Measurements from ENCODE around the gene POLK. TPM values are rescaled to one million over a fixed set of nuclear protein-coding genes. Genes with fewer than 3 reads are reported as not detected.
"Not testable (repeated sequence)": the region's sequence is repeated elsewhere in the genome, so short reads cannot be mapped to it uniquely, and the experiment has no call there.

POLK gene
- total RNA-seq, 1 donor from 2014 or later = 20.6 TPM

- intact Hi-C loops (cut with DNase I) = no loop called here
- DNase-seq (no peak), ATAC-seq (ENCODE audit: poor library complexity) (no peak)
Measured at GRCh38 chr5:75534734-75535133, 23.0 kb downstream of the POLK start.

- DNase-seq (no peak), ATAC-seq (ENCODE audit: poor library complexity) (no peak)
- intact Hi-C loops (cut with DNase I) = no loop called here
Measured at GRCh38 chr5:75536147-75536546, 24.5 kb downstream of the POLK start.

DNA sequence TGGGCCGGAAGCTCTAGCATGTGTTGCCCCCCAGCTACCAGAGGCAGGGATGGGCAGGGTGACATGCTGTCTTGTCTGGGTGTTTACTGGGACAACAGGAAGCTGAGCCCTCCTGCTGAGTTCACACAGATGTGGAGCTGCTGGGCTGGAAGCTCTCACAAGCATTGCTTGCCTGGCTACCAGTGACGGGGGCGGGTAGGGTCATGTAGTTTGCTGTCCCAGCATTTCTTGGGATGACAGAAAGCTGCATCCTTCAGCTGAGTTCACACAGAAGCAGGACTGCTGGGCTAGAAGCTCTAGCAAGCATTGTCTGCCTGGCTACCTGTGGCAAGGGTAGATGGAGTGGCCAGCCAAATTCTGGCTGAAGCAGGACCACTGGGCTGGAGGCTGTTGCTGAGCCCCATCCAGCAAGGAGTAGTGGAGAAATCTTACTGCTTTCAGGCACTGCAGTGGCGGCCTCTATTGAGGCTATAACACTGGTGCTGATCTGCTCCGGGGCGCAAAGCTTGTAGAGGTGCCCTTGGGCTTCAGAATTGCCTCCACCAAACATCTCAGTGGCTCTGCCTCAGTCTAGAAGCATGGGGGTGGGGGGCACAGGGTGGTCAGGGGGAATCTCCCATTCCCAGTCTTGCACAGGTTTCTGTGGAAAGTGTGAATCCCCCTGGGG lies 25.1 kb downstream of the POLK start:
- intact Hi-C loops (cut with DNase I) = no loop called here

DNA sequence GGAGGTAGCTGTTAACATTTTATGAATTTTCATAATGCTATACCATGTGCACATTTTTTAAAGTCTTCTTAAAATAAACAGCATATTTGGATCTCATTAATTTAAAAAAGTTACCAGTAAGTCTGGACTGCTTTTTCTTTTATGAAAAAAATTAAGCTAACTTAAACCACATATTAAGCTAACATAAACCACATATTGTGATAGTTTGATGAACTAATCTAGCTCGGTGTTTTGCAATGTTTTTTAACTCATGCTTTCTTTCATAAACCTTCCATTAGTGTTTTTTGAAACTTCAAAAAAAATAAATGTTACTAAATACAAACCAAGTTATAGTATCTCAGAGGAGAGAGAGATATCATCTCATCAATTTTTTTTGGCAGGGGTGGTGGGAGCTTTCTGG lies 26.5 kb downstream of the POLK start:
- intact Hi-C loops (cut with DNase I) = no loop called here
- ATAC-seq (ENCODE audit: poor library complexity) = no peak

More for the DNA sequence above, 25.1 kb downstream of the POLK start:
- peak; percentile 50 for DNase-seq
- ATAC-seq (ENCODE audit: poor library complexity) = peak; percentile 15

GRCh38 chr5:75545131-75545530 lies 33.4 kb downstream of the POLK start:
- no peak for DNase-seq
- intact Hi-C loops (cut with DNase I) = no loop called here
- ATAC-seq (ENCODE audit: poor library complexity) = no peak

More for the DNA sequence above, 26.5 kb downstream of the POLK start:
- DNase-seq = no peak

DNA sequence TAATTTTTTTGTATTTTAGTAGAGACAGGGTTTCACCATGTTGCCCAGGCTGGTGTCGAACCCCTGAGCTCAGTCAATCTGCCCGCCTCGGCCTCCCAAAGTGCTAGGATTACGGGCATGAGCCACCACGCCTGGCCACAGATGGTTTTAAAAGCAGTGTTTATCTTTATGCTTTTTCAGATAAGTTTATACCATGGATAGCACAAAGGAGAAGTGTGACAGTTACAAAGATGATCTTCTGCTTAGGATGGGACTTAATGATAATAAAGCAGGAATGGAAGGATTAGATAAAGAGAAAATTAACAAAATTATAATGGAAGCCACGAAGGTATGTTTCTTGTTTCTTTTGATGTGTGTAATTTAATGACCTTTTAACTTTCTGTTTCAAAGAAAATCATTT lies 35.1 kb downstream of the POLK start:
- intact Hi-C loops (cut with DNase I) = no loop called here
- DNase-seq = no peak
- ATAC-seq (ENCODE audit: poor library complexity) = no peak

GRCh38 chr5:75547812-75548211 lies 36.1 kb downstream of the POLK start:
- intact Hi-C loops (cut with DNase I) = no loop called here
- DNase-seq (no peak), ATAC-seq (ENCODE audit: poor library complexity) (no peak)

GRCh38 chr5:75550597-75550996 lies 38.9 kb downstream of the POLK start:
- DNase-seq (no peak), ATAC-seq (ENCODE audit: poor library complexity) (no peak)
- intact Hi-C loops (cut with DNase I) = no loop called here

DNA sequence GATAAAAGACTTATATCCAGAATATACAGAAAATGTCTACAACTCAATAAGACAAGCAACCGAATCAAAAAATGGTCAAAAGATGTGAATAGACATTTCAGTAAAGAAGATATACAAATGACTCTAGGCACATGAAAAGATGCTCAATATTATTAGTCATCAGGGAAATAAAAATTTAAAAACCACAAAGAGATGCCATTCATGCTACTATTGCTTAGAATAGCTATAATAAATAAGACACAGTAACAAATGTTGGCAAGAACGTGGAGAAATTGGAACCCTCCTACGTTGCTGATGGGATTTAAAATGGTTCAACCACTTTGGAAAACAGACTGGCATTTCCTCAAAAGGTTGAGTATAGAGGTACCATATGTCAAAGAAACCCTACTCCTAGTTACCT lies 39.8 kb downstream of the POLK start:
- intact Hi-C loops (cut with DNase I) = no loop called here
- DNase-seq (no peak), ATAC-seq (ENCODE audit: poor library complexity) (no peak)

- no peak for ATAC-seq (ENCODE audit: poor library complexity)
- no peak for DNase-seq
- intact Hi-C loops (cut with DNase I) = no loop called here
Measured at GRCh38 chr5:75552764-75553163, 41.1 kb downstream of the POLK start.

DNA sequence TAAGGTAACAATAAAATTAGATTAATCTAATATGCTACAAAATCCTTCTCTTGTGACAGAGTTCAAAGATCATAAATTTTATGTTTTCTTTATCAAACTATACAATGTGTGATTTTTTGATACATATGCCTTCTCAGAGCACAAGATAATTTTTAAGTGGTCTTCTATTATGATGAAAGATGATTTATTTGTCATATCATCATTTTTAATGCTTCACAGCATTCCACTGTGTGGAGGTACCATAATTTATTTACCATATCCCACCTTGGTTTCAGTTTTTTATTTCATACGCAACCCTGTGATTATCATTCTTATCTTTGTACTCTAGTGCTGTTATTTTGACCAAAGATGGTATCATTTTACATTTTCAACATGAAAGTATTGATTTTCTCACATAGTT lies 41.7 kb downstream of the POLK start:
- ATAC-seq (ENCODE audit: poor library complexity) (no peak), DNase-seq (no peak)
- intact Hi-C loops (cut with DNase I) = no loop called here

GRCh38 chr5:75558221-75558620 lies 46.5 kb downstream of the POLK start:
- DNase-seq = no peak
- intact Hi-C loops (cut with DNase I) = no loop called here
- no peak for ATAC-seq (ENCODE audit: poor library complexity)

- ATAC-seq (ENCODE audit: poor library complexity) (peak; percentile 29), DNase-seq (no peak)
- intact Hi-C loops (cut with DNase I) = no loop called here
Measured at GRCh38 chr5:75558981-75559632, 47.4 kb downstream of the POLK start.

- intact Hi-C loops (cut with DNase I) = loop anchor here (10.0 kb wide), 1 partner anchor 46 kb away; the partner anchor contains the start of genes CERT1 and POLK
- not testable (repeated sequence) for DNase-seq; ATAC-seq (ENCODE audit: poor library complexity)
Measured at GRCh38 chr5:75560655-75561054, 49.0 kb downstream of the POLK start.

- DNase-seq = not testable (repeated sequence)
- peak; percentile 31 for ATAC-seq (ENCODE audit: poor library complexity)
- intact Hi-C loops (cut with DNase I) = loop anchor here (10.0 kb wide), 1 partner anchor 51 kb away; the partner anchor contains the start of genes CERT1 and POLK
Measured at GRCh38 chr5:75565991-75566709, 54.5 kb downstream of the POLK start.

- intact Hi-C loops (cut with DNase I) = loop anchor here (10.0 kb wide), 1 partner anchor 52 kb away; the partner anchor contains the start of genes CERT1 and POLK
- DNase-seq = no peak
- peak; percentile 98 for ATAC-seq (ENCODE audit: poor library complexity)
Measured at GRCh38 chr5:75566710-75567309, 55.1 kb downstream of the POLK start.

DNA sequence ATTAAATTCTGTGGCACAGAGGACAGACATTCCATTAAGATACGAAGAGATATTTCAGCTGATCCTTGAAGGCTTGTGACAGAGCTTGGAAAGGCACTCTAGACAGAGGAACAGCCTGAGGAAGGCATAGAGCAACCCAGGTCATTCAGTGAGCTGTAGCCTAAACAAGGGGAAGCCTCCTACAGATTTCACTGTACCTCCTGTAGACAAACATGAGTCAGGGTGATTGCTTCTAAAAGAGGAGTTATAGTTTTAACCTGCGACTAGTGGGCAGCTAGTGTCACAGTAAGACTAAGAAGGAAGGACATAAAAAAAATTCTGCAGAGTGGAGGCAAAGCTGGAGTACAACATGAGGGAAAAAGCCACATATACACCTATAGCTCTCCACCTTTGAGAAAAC lies 56.0 kb downstream of the POLK start:
- DNase-seq = no peak
- peak; percentile 61 for ATAC-seq (ENCODE audit: poor library complexity)
- intact Hi-C loops (cut with DNase I) = loop anchor here (10.0 kb wide), 1 partner anchor 53 kb away; the partner anchor contains the start of genes CERT1 and POLK

- ATAC-seq (ENCODE audit: poor library complexity) (no peak), DNase-seq (no peak)
- intact Hi-C loops (cut with DNase I) = loop anchor here (10.0 kb wide), 1 partner anchor 53 kb away; the partner anchor contains the start of genes CERT1 and POLK
Measured at GRCh38 chr5:75568202-75568601, 56.5 kb downstream of the POLK start.

- ATAC-seq (ENCODE audit: poor library complexity) (no peak), DNase-seq (no peak)
- intact Hi-C loops (cut with DNase I) = no loop called here
Measured at GRCh38 chr5:75571547-75571946, 59.9 kb downstream of the POLK start.
